Measurements from ENCODE around the gene RINT1. TPM values are rescaled to one million over a fixed set of nuclear protein-coding genes. Genes with fewer than 3 reads are reported as not detected.

The RINT1 gene
- total RNA-seq, 1 donor from 2014 or later = 28.5 TPM

- Mint-ChIP-seq H3K36me3 (peaks cover 3% of the 10 kb centered on the region), H3K9me3 (peaks cover 8% of the 10 kb centered on the region), H3K27ac (peak overlapping the region; percentile 25), H3K4me1 (peaks cover 6% of the 10 kb centered on the region), H3K27me3 (ENCODE audit: low read depth) (no peaks in the 10 kb centered on the region), H3K4me3 (no peak overlapping the region)
- no peak for DNase-seq (ENCODE audit: low spot score in 2 of 2, unreplicated experiment in 2 of 2)
- TF ChIP-seq CTCF (IDR thresholded peaks at IDR 0.05; ENCODE audit: unreplicated experiment) = no peak
Observed at GRCh38 chr7:105587909-105588635, 56.1 kb downstream of the RINT1 start.

GRCh38 chr7:105589356-105590077 lies 57.5 kb downstream of the RINT1 start:
- Mint-ChIP-seq H3K27me3 (ENCODE audit: low read depth) (no peaks in the 10 kb centered on the region), H3K27ac (no peak overlapping the region), H3K4me3 (no peak overlapping the region), H3K9me3 (peaks cover 2% of the 10 kb centered on the region), H3K4me1 (peaks cover 6% of the 10 kb centered on the region), H3K36me3 (no peaks in the 10 kb centered on the region)
- no peak for DNase-seq (ENCODE audit: low spot score in 2 of 2, unreplicated experiment in 2 of 2)
- TF ChIP-seq CTCF (IDR thresholded peaks at IDR 0.05; ENCODE audit: unreplicated experiment) = no peak

- Mint-ChIP-seq H3K27ac (no peak overlapping the region), H3K4me3 (no peak overlapping the region), H3K4me1 (peaks cover 6% of the 10 kb centered on the region), H3K36me3 (no peaks in the 10 kb centered on the region), H3K27me3 (ENCODE audit: low read depth) (no peaks in the 10 kb centered on the region), H3K9me3 (no peaks in the 10 kb centered on the region)
- no peak for TF ChIP-seq CTCF (IDR thresholded peaks at IDR 0.05; ENCODE audit: unreplicated experiment)
- no peak for DNase-seq (ENCODE audit: low spot score in 2 of 2, unreplicated experiment in 2 of 2)
Observed at GRCh38 chr7:105590793-105591192, 58.8 kb downstream of the RINT1 start.

GRCh38 chr7:105591522-105591921 lies 59.5 kb downstream of the RINT1 start:
- no peak overlapping the region for H3K4me3 Mint-ChIP-seq
- H3K27ac Mint-ChIP-seq = no peak overlapping the region
- H3K9me3 Mint-ChIP-seq = no peaks in the 10 kb centered on the region
- no peaks in the 10 kb centered on the region for H3K36me3 Mint-ChIP-seq
- no peak for TF ChIP-seq CTCF (IDR thresholded peaks at IDR 0.05; ENCODE audit: unreplicated experiment)
- peaks cover 6% of the 10 kb centered on the region for H3K4me1 Mint-ChIP-seq
- H3K27me3 Mint-ChIP-seq (ENCODE audit: low read depth) = no peaks in the 10 kb centered on the region
- DNase-seq (ENCODE audit: low spot score in 2 of 2, unreplicated experiment in 2 of 2) = no peak

- H3K4me1 Mint-ChIP-seq = no peaks in the 10 kb centered on the region
- TF ChIP-seq CTCF (IDR thresholded peaks at IDR 0.05; ENCODE audit: unreplicated experiment) = no peak
- H3K27ac Mint-ChIP-seq = no peak overlapping the region
- no peak overlapping the region for H3K4me3 Mint-ChIP-seq
- DNase-seq (ENCODE audit: low spot score in 2 of 2, unreplicated experiment in 2 of 2) = no peak
- no peaks in the 10 kb centered on the region for H3K27me3 Mint-ChIP-seq (ENCODE audit: low read depth)
- H3K36me3 Mint-ChIP-seq = no peaks in the 10 kb centered on the region
- H3K9me3 Mint-ChIP-seq = no peaks in the 10 kb centered on the region
Observed at GRCh38 chr7:105594034-105594433, 62.0 kb downstream of the RINT1 start.
